ENCODE results near the gene VAV2. TPM values are rescaled to one million over a fixed set of nuclear protein-coding genes. Genes with fewer than 3 reads are reported as not detected.

Gene VAV2
- total RNA-seq, 1 experiment from 2014 or later: 24.7 TPM

DNA sequence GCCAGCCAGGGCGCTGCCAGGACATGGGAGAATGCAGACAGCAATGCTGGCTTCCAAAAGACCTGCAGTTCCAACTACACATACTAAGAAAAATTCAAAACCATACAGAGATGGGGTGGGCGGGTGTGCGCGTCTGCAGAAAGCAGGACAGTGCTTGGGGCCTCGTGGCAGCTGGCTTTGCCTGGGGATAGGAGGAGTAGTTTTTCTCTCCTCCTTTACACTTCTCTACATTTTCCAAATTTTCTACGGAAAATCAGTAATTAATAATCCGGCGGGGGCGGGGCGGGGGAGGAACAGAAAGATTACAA is 210.3 kb downstream of the VAV2 start:
- H3K27me3 ChIP-seq (ENCODE audit: control insufficient read depth, insufficient read depth, low read length): no peaks in the 10 kb centered on the region
- no peak overlapping the region for H3K27ac ChIP-seq (ENCODE audit: low read length)
- in situ Hi-C loops (cut with HindIII; ENCODE audit: low pct_unique_long_range_greater_than_20kb, low sequenced_read_pairs): no loop called here
- DNase-seq (ENCODE audit: low read depth, low spot score) (no peak), ATAC-seq (no peak)
- TF ChIP-seq SIN3A (IDR thresholded peaks at IDR 0.05; ENCODE audit: borderline replicate concordance, insufficient read depth, low read depth, low read length) (no peak), REST (IDR thresholded peaks at IDR 0.05; ENCODE audit: insufficient read depth in 1 of 2, low read depth in 2 of 2, low read length in 1 of 2) (no peak), TCF7L2 (IDR thresholded peaks at IDR 0.05; ENCODE audit: low read depth, low read length) (no peak), POLR2AphosphoS5 (IDR thresholded peaks at IDR 0.05; ENCODE audit: low read depth, low read length) (no peak)
- TF ChIP-seq, protein P1, sequence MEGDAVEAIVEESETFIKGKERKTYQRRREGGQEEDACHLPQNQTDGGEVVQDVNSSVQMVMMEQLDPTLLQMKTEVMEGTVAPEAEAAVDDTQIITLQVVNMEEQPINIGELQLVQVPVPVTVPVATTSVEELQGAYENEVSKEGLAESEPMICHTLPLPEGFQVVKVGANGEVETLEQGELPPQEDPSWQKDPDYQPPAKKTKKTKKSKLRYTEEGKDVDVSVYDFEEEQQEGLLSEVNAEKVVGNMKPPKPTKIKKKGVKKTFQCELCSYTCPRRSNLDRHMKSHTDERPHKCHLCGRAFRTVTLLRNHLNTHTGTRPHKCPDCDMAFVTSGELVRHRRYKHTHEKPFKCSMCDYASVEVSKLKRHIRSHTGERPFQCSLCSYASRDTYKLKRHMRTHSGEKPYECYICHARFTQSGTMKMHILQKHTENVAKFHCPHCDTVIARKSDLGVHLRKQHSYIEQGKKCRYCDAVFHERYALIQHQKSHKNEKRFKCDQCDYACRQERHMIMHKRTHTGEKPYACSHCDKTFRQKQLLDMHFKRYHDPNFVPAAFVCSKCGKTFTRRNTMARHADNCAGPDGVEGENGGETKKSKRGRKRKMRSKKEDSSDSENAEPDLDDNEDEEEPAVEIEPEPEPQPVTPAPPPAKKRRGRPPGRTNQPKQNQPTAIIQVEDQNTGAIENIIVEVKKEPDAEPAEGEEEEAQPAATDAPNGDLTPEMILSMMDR (IDR thresholded peaks at IDR 0.05): no peak
- BruUV-seq (replicated peaks): no TSS peak
- H3K36me3 ChIP-seq (ENCODE audit: control insufficient read depth, insufficient read depth, low read length): no peaks in the 10 kb centered on the region
- H3K9me3 ChIP-seq (ENCODE audit: control insufficient read depth, insufficient read depth, low read depth, low read length): no peaks in the 10 kb centered on the region
- ChIA-PET CTCF (interaction anchor here (0.7 to 1.9 kb wide), 5 partner anchors 22 to 383 kb away, joined by 3 to 16 read pairs (median 4); no protein-coding TSS in a partner anchor), POLR2A (no interaction called here)
- no peak overlapping the region for H3K4me3 ChIP-seq (ENCODE audit: low read depth in 2 of 2, low read length in 2 of 2)
- H3K4me1 ChIP-seq (ENCODE audit: control insufficient read depth, insufficient read depth, low read length): no peaks in the 10 kb centered on the region
- intact Hi-C loops (cut with micrococcal nuclease; ENCODE audit: unreplicated experiment): no loop called here

GRCh38 chr9:133780962-133781827 is 210.9 kb downstream of the VAV2 start:
- Histone ChIP-seq H3K27me3 (ENCODE audit: control insufficient read depth, insufficient read depth, low read length) (no peaks in the 10 kb centered on the region), H3K4me1 (ENCODE audit: control insufficient read depth, insufficient read depth, low read length) (no peaks in the 10 kb centered on the region), H3K9me3 (ENCODE audit: control insufficient read depth, insufficient read depth, low read depth, low read length) (no peaks in the 10 kb centered on the region), H3K27ac (ENCODE audit: low read length) (no peak overlapping the region), H3K36me3 (ENCODE audit: control insufficient read depth, insufficient read depth, low read length) (no peaks in the 10 kb centered on the region), H3K4me3 (ENCODE audit: low read depth in 2 of 2, low read length in 2 of 2) (no peak overlapping the region)
- intact Hi-C loops (cut with micrococcal nuclease; ENCODE audit: unreplicated experiment): no loop called here
- POLR2A ChIA-PET: no interaction called here
- DNase-seq (ENCODE audit: low read depth, low spot score) (no peak), ATAC-seq (no peak)
- CTCF ChIA-PET: interaction anchor here (0.5 to 1.9 kb wide), 4 partner anchors 139 to 241 kb away, joined by 3 to 16 read pairs (median 4); no protein-coding TSS in a partner anchor
- in situ Hi-C loops (cut with HindIII; ENCODE audit: low pct_unique_long_range_greater_than_20kb, low sequenced_read_pairs): no loop called here
- no TSS peak for BruUV-seq (replicated peaks)
- TF ChIP-seq SIN3A (IDR thresholded peaks at IDR 0.05; ENCODE audit: borderline replicate concordance, insufficient read depth, low read depth, low read length) (no peak), TCF7L2 (IDR thresholded peaks at IDR 0.05; ENCODE audit: low read depth, low read length) (no peak), REST (IDR thresholded peaks at IDR 0.05; ENCODE audit: insufficient read depth in 1 of 2, low read depth in 2 of 2, low read length in 1 of 2) (no peak), POLR2AphosphoS5 (IDR thresholded peaks at IDR 0.05; ENCODE audit: low read depth, low read length) (no peak)
- TF ChIP-seq, protein P1 (IDR thresholded peaks at IDR 0.05): no peak
